NCI-H2227 treated with DMSO at 0.1 percent for 48 hours (cell line): Measurements from ENCODE around the gene PLGLB1.
"Not testable (repeated sequence)": the region's sequence is repeated elsewhere in the genome, so short reads cannot be mapped to it uniquely, and the experiment has no call there.

Experiments used
- DNase-seq: peaks from one replicate; lab custom pipeline; 2025; lab: John Stamatoyannopoulos, UW

The PLGLB1 gene

GRCh38 chr2:87021744-87022143 lies at the start of gene PLGLB1:
TSS of gene PLGLB1 (minus strand) at chr2:87021844. CDS start at chr2:87021783, 61 bp downstream.
- not testable (repeated sequence) for DNase-seq

GRCh38 chr2:87064305-87064704 lies 42.7 kb upstream of the PLGLB1 start:
- not testable (repeated sequence) for DNase-seq

GRCh38 chr2:87063431-87063830 lies 41.8 kb upstream of the PLGLB1 start:
- DNase-seq: not testable (repeated sequence)

GRCh38 chr2:87061519-87061918 lies 39.9 kb upstream of the PLGLB1 start:
- DNase-seq: not testable (repeated sequence)

- DNase-seq: not testable (repeated sequence)
These were observed 36.0 kb upstream of the PLGLB1 start for GRCh38 chr2:87057606-87058005.

- DNase-seq: not testable (repeated sequence)
These were observed 35.2 kb upstream of the PLGLB1 start for GRCh38 chr2:87056843-87057242.

GRCh38 chr2:87056435-87056834 lies 34.8 kb upstream of the PLGLB1 start:
- DNase-seq: not testable (repeated sequence)

- not testable (repeated sequence) for DNase-seq
These were observed 32.7 kb upstream of the PLGLB1 start for GRCh38 chr2:87054375-87054774.

- not testable (repeated sequence) for DNase-seq
These were observed 19.8 kb upstream of the PLGLB1 start for GRCh38 chr2:87041321-87041978.

GRCh38 chr2:87028607-87029006 lies 7.0 kb upstream of the PLGLB1 start:
- not testable (repeated sequence) for DNase-seq

- DNase-seq: not testable (repeated sequence)
These were observed 5.2 kb upstream of the PLGLB1 start for GRCh38 chr2:87026816-87027215.

GRCh38 chr2:87025927-87026326 lies 4.3 kb upstream of the PLGLB1 start:
- not testable (repeated sequence) for DNase-seq

- not testable (repeated sequence) for DNase-seq
These were observed 2.5 kb upstream of the PLGLB1 start for GRCh38 chr2:87023988-87024615.

- DNase-seq: not testable (repeated sequence)
These were observed 601 bp downstream of the PLGLB1 start for GRCh38 chr2:87021043-87021442.

GRCh38 chr2:87019053-87019452 lies 2.6 kb downstream of the PLGLB1 start:
- DNase-seq: not testable (repeated sequence)

GRCh38 chr2:87014489-87015169 lies 7.0 kb downstream of the PLGLB1 start:
- not testable (repeated sequence) for DNase-seq

- DNase-seq: not testable (repeated sequence)
These were observed 17.2 kb downstream of the PLGLB1 start for GRCh38 chr2:87004398-87004797.
